Germinal center (tissue), 1 donor: ENCODE data around the gene SMIM11.
"Not testable (repeated sequence)": the region's sequence is repeated elsewhere in the genome, so short reads cannot be mapped to it uniquely, and the experiment has no call there.

Source experiments
- DNase-seq: peaks from one replicate; pipeline ENCODE4 v3.0.0; 2012; ENCODE audit warnings: mixed read lengths, low spot score

The SMIM11 gene, protein sequence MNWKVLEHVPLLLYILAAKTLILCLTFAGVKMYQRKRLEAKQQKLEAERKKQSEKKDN

DNA sequence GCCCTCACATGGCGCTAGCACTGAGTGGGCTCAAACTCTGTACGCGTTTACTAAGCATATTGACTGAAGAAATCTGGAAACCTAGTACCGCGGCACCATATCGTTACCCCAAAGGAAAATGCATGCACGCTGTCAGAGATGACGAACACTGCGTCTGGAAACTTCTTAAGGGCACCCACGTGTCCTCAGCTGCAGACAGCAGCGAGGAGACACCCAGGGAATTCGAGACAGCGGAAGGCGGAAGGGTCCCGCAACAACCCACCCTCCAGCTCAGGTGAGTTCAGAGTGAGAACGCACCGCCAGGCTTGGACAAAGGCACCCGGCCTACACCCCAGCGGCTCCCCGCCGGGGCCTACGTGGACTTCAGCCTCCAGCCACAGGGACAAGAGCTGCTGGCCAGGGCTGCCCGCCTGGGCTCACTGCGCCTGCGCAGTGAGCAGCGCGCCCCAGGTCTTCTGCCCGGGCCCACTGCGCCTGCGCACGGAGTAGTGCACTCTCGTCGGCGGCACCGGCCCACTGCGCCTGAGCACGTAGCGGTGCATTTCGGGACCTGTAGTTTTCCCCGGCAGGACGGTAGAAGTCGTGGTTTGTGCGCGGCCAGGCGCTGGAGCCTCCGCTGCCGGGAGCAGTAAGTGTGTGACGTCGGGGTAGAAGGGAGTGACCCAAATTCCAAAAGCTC is at the start of gene SMIM11:
TSS of gene SMIM11 (plus strand) at position 568 of the 679 bp plus-strand sequence. CDS start 3,998 bp downstream, outside the sequence.
- not testable (repeated sequence) for DNase-seq

DNA sequence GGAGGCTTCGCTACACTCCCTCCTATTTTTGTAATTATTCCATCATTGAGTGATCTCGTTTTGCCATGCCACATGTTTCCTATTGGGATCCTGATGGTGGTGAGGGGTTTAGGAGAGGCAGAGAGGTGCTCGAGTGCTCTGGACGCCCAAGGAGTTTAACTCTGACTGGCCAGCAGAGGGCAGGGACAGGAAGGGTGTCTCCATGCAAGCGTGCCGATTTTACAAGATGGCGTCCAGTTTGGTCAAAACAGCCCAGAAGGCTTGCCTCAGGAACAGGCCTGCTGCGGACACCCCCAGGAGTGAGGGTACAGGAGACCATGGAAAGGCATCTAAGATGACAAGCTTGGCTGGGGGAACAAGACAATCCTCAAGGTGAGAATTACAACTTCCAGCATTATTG is 45.3 kb upstream of the SMIM11 start:
- DNase-seq = no peak

GRCh38 chr21:34331726-34332125 is 43.6 kb upstream of the SMIM11 start:
- no peak for DNase-seq

GRCh38 chr21:34332347-34332746 is 43.0 kb upstream of the SMIM11 start:
- no peak for DNase-seq

GRCh38 chr21:34333121-34333739 is 42.1 kb upstream of the SMIM11 start:
- no peak for DNase-seq

DNA sequence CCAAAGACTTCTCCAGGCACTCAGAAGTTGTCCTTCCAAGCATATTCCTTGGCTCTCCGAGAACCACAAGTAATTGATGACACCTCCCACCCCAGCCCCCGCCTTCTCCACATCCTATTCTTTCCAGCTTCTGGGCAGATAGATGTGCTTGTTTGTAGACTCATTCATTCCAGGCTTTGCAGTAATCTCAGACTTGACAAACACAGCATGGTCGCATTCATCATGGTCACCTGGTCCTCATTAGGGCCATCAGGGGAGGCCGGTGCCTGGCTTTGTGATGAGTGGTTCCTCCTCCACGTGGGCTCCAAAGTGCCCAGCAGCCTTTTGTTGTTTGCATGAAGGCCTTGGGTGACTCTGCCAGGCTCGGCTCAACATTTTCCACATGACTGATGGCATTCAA is 40.0 kb upstream of the SMIM11 start:
- DNase-seq = no peak

DNA sequence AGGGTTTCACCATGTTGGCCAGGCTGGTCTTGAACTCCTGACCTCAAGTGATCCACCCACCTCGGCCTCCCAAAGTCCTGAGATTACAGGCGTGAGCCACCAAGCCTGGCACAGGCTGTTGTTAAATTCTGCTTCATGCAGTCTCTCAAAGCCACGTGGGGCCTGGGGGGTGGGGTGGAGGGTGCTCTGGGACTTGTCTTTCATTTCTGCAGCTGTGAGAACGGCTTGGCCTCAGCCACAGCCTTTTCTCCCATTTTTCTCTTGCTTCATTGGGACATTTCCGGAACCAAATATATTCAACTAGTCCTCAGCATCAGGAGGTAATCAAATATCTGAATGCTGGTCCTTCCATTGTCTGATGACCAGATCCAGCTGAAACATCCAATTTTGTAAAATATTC is 39.1 kb upstream of the SMIM11 start:
- DNase-seq = no peak

DNA sequence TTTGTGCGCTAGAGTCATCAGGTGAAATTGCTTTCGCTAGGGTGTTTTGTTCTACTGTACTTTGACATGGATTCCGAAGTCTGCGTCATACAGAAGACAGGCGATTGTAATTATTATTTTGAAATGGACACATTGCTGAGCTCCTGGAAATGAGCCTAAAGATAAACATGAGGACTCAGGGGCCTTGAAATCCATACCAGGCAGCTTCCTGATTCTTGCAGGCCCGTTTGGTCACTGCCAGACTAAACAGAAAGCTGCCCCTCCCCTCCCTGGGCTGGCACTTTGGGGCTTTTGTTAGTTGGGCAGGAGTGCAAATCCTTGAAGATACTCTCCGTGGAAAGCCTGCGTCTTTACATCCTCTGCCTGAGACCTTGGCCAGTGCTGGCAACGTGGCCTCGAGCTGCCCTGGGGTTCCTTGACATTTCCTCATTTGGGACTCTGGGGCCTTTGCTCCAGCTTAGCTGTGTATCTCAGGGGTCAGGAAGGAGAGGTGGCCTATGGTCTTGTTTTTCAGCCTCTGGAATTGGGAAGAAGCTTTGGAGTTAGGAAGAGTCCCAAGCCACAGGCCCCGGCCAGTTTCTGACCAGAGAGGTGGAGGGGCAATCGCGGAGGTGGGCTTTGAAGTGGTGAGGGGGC is 38.4 kb upstream of the SMIM11 start:
- no peak for DNase-seq

DNA sequence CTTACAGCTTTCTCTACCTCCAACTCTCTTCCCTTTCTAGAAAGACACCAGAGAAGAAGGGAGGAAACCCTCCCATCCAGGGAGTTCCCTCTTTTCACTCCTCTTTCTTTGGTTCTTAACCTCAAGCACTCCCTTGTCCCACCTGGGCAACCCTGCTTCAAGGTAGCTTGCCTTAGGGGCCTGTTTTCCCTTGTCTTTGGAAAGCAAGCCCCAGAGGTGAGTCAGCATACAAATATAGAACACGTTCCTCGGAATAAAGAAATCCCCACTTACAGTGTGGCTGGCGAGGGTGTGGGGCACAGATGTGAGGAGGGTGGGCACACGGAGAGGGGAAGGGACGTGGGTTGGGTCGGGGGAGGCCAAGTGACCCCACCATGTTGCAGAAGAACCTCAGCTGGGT is 37.6 kb upstream of the SMIM11 start:
- no peak for DNase-seq

GRCh38 chr21:34338226-34338625 is 37.1 kb upstream of the SMIM11 start:
- no peak for DNase-seq

DNA sequence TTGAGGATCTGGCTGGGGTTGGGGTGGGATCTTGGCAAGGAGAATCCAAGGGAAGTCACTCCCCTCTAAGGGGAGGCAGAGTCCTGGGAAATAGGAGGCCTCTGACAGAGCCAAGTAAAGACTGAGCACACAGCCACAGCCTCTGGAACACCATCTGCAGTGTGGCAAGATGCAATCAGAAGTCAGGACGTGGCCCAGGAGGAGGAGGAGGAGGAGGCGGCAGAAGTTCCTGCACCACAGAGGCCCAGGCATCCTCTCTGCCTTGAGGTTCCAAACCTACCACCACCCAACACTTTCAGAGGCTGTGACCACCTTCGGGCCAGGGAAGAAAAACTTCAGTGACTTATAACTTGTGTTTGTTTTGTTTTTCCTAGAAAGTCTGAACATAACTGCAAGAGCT is 35.2 kb upstream of the SMIM11 start:
- DNase-seq = no peak

DNA sequence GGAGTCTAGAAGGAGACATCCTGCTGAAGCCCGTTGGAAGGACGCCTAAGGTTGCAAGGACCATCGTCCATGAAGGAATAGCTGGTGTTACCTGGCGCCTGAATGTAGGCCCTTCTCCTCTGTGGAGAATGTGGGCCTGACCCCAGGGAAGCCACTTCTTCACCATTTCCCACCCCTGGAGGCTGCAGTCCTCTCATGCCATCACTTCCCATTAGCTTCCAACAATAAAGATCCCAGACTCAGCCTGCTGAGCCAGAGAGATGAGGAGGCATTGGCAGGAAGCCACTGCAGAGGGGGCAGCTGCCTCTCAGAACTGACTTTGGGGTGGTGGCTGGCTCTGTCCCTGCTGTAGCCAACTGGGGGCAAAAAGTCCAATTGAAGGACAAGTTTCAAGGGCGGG is 32.8 kb upstream of the SMIM11 start:
- no peak for DNase-seq

DNA sequence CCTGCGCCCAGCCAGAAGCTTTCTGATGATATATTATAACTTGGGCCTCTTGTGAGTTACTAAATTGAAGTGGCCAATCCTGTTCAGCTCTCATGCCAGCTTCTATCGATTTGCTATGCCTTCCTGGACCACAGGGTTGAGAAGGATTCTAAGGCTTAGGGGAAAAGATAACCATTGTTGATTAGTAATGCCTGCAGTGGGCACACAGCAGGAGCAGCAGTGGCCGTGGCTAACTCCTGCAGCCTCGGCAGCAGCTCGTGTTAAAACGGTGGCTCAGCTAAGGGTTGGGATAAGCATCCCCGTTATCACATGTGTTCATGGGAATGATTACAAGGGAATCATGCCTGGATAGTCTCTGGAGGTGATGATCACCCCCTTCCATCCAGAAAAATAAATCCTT is 32.0 kb upstream of the SMIM11 start:
- DNase-seq = no peak

DNA sequence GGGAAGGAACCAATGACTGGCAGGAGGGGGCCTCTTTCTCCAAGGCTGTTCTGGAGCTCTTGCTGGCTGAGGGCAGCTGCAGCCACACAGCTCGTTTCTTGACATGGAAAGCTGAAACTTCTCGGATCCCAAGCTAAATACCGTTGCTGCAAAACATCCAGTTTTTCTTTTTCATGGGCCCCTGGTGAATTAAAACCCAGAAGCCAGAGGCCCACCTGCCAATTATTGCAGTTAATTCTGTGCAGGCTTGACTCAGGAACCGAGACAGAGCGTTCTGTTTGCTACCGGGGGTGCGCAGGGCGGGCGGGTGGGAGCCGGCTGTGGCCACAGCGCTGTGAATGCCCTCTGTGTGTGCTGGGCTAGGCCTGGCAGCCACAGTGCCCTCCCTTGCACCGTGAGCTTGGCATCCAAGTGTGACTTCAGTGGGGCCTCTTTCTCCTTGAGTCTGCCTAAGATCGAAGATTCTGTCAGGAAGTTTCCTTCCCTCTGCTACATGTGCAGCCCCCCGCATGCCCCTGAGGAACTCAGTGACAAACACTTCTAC is 31.4 kb upstream of the SMIM11 start:
- no peak for DNase-seq

- DNase-seq = no peak
Measured at GRCh38 chr21:34344584-34344983, 30.7 kb upstream of the SMIM11 start.

DNA sequence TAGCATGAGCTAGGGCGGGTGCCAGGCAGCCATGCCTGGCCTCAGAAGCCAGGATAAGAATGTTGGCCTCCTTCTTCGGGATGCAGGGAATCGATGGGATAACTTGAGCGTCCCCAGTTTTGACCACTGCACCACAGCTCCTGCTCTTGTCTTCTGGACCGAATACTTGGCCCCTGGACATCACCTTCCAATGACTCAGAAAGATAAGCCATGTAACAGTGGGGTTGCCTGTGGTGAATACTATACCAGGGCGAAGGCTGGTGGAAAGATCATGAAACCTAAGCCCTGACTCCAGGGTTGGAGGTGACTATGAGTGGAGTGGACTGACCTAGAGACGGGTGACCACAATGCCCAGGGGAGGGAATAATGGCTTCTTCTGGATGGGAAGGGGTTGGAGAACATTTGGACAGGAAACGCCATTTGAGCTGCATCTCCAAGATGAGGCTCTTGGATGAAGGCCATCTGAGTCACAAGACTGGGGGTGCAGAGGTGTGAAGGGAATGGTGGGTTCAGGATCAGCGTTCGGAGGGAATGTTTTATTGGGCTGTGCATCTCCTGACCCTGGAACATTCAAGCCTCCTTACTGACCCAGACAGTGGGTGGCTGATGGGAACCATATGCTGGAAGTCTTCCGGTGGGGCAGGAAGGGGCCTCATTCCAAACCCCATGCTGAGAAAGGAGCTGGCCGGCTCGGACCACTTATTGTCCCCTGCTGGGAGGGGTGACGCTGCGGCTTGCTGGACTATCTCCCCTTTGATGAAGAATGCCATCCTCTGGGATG is 30.0 kb upstream of the SMIM11 start:
- no peak for DNase-seq

DNA sequence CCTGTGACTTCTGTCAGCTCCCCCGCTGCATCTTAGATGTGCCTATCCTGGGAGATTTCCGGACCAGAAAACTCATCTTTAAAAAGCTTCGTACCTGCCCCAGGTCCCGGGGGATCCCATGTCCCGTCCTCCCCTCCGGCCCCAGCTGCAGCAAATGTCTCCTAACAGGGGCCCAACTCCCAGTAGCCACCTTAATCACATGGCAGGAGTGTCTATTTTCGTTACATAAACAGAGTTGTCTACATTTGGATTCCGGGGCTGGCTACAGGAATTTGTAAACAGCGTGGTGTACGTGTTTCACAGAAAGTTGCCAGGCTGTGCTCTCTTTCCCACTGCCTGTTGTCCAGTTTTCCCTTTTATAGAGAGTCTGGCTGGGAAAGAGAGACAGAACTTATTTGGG is 29.4 kb upstream of the SMIM11 start:
- no peak for DNase-seq

DNA sequence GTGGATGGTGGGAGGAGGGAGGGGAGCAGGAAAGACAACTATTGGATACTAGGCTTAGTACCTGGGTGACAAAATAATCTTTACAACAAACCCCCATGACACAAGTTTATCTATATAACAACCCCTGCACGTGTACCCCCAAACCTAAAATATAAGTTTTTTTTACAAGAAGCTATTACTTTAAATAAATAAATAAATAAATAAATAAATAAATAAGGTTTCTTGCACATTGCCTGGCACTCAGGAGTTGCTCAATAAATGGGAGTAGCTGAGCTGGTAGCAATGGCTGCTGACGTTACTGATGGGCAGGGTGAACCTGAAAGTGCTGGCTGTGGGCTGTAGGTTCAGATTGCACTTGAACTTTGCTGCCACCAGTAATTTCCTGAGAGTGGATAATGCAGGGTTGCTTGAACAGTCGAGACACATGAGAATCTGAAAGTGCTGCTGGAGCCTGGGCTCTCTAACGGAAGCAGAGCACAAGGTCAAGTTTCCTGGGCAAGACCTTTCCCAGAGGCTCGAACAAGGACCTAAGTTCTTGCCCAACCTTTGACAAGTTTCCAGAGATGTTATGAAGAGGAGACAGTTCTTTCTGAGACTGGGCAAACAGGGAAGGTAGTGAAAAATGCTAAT is 26.3 kb upstream of the SMIM11 start:
- no peak for DNase-seq

- peak; percentile 63 for DNase-seq
Measured at GRCh38 chr21:34351786-34352241, 23.5 kb upstream of the SMIM11 start.

- DNase-seq = no peak
Measured at GRCh38 chr21:34352556-34352955, 22.8 kb upstream of the SMIM11 start.

- no peak for DNase-seq
Measured at GRCh38 chr21:34353182-34353581, 22.1 kb upstream of the SMIM11 start.

DNA sequence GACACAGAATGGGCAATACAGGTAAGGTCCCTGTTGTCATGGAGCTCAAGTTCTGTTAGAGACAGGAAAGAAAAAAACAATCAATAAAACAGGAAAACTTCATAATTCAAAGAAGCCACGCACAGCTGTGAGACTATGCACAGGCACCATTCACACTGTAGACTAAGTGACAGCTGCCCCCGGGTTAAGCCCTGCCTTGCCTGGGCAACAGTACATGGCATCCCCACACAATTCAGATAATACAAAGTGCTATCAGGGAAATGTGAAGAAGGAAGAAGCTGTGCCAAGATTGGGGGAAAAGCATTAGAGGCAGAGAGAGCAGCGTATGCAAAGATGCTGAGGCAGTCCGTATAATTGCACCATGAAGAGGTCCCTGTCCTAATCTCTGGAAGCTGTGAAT is 20.5 kb upstream of the SMIM11 start:
- no peak for DNase-seq
